Measurements from ENCODE around the gene GP1BB. TPM values are rescaled to one million over a fixed set of nuclear protein-coding genes. Genes with fewer than 3 reads are reported as not detected.

Gene GP1BB
- total RNA-seq, 1 donor from 2014 or later: not detected

DNA sequence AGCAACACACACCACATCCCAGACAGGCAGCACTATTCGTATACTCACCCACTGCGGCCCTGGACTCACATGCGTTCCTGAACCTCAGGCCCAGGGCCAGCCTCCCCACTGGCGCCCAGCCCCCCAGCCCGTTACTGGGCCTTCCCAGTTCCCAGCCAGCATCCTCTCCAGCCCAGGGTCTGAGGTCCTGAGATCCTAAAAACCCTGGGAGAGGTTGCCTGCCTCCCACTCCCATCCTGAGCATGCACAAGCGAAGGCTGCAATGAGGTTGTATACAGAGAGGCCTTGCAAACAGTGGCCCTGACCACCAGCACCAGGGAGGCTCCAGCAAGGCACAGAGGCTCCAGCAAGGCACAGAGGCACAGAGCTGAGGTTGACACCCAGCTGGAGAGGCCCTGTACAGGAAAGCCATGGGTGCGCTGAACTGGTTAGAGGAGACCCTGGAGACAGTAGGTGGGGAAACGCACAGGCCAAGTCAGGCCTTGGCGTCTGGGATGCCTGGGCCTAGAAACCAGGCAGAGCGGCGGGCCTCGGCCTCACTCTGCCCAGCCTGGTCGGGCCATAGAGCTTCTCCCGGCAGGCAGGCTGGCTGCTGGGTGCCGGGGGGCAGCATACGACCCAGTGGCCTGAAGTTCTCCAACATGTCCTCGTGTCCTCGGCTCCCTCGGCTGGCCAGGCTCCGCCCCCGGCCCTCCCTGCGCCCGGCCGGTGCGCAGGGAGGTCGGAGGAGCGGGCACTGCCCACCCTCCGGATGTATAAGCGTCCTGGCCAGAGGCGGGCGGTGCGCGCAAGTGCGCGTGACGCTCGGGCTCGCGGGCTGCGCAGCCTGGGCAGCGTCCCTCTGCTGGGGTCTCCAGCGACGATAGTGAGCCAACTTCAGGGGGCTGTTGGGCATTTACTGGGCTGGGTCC is 34.9 kb downstream of the GP1BB start:
- Histone ChIP-seq H3K36me3 (no peaks in the 10 kb centered on the region), H3K27ac (replicated peaks) (no peak overlapping the region), H3K4me1 (peaks cover 42% of the 10 kb centered on the region), H3K9me3 (replicated peaks) (no peaks in the 10 kb centered on the region), H3K27me3 (ENCODE audit: low read depth) (peaks cover 94% of the 10 kb centered on the region), H3K4me3 (no peak overlapping the region)
- TF ChIP-seq, protein P1, sequence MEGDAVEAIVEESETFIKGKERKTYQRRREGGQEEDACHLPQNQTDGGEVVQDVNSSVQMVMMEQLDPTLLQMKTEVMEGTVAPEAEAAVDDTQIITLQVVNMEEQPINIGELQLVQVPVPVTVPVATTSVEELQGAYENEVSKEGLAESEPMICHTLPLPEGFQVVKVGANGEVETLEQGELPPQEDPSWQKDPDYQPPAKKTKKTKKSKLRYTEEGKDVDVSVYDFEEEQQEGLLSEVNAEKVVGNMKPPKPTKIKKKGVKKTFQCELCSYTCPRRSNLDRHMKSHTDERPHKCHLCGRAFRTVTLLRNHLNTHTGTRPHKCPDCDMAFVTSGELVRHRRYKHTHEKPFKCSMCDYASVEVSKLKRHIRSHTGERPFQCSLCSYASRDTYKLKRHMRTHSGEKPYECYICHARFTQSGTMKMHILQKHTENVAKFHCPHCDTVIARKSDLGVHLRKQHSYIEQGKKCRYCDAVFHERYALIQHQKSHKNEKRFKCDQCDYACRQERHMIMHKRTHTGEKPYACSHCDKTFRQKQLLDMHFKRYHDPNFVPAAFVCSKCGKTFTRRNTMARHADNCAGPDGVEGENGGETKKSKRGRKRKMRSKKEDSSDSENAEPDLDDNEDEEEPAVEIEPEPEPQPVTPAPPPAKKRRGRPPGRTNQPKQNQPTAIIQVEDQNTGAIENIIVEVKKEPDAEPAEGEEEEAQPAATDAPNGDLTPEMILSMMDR (IDR thresholded peaks at IDR 0.05; ENCODE audit: borderline replicate concordance): no peak
- DNase-seq: no peak
- intact Hi-C loops (cut with micrococcal nuclease): no loop called here

DNA sequence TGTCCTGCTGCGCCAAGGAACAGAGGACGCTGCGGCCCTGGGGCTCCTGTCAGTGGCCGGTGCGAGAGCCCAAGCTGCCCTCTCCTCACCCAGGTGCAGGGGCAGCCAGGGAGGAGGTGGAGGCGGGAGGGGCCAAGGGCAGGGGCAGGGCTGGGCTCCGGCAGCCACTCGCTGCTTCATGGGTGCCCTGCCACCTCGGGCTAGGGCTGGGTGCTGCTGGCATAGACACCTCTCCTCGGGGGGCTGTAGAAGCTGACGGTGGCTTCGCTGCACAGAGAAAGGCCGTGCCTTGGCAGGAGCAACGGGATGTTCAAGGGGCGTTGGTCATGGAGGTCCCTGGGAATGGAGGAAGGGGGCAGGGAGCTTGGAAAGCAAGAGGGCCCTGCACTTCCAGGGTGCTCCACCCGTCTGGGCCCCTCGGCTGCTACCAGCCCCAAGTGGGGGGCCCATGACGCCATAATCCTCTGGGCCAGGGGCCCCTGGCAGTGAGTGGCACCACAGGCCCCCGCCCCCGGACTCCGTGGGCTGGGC is 35.6 kb downstream of the GP1BB start:
- Histone ChIP-seq H3K27ac (replicated peaks) (no peak overlapping the region), H3K4me3 (peak overlapping the region; percentile 37), H3K27me3 (ENCODE audit: low read depth) (peaks cover 94% of the 10 kb centered on the region), H3K4me1 (peaks cover 42% of the 10 kb centered on the region), H3K9me3 (replicated peaks) (no peaks in the 10 kb centered on the region), H3K36me3 (no peaks in the 10 kb centered on the region)
- intact Hi-C loops (cut with micrococcal nuclease): no loop called here
- TF ChIP-seq, protein P1 (IDR thresholded peaks at IDR 0.05; ENCODE audit: borderline replicate concordance): no peak
- no peak for DNase-seq

DNA sequence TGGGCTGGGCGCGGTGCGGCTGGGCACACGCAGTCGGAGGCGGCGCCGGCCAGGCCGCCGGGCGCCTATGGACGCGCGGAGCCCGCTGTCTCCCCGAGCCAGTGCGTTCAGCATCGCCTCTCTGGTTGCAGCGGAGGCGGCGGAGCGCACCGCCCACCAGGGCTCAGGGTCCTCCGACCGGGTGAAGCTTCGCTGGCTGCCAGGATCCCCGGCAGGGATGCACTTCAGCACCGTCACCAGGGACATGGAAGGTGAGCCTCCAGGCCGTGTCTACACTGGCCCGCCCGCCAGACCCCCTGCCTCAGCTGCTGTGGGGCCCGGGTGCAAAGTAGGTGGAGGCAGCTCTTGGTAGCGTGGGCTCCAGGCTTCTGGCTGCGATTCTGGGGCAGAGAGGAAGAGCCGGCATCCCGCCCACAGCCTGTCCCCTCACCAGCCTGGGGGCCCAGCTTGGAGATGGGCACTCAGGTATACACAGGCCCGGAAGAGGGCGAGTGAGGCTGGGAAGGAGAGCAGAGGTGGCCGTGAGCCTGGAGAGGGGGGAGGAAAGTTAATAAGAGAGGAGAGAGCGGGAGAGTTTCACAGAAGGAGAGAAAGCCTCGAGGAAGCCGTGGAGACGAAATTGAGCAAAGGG is 36.2 kb downstream of the GP1BB start:
- Histone ChIP-seq H3K4me3 (peak overlapping the region; percentile 37), H3K4me1 (peaks cover 42% of the 10 kb centered on the region), H3K27me3 (ENCODE audit: low read depth) (peaks cover 94% of the 10 kb centered on the region), H3K36me3 (no peaks in the 10 kb centered on the region), H3K27ac (replicated peaks) (no peak overlapping the region), H3K9me3 (replicated peaks) (no peaks in the 10 kb centered on the region)
- no peak for DNase-seq
- TF ChIP-seq, protein P1 (IDR thresholded peaks at IDR 0.05; ENCODE audit: borderline replicate concordance): no peak
- intact Hi-C loops (cut with micrococcal nuclease): no loop called here

DNA sequence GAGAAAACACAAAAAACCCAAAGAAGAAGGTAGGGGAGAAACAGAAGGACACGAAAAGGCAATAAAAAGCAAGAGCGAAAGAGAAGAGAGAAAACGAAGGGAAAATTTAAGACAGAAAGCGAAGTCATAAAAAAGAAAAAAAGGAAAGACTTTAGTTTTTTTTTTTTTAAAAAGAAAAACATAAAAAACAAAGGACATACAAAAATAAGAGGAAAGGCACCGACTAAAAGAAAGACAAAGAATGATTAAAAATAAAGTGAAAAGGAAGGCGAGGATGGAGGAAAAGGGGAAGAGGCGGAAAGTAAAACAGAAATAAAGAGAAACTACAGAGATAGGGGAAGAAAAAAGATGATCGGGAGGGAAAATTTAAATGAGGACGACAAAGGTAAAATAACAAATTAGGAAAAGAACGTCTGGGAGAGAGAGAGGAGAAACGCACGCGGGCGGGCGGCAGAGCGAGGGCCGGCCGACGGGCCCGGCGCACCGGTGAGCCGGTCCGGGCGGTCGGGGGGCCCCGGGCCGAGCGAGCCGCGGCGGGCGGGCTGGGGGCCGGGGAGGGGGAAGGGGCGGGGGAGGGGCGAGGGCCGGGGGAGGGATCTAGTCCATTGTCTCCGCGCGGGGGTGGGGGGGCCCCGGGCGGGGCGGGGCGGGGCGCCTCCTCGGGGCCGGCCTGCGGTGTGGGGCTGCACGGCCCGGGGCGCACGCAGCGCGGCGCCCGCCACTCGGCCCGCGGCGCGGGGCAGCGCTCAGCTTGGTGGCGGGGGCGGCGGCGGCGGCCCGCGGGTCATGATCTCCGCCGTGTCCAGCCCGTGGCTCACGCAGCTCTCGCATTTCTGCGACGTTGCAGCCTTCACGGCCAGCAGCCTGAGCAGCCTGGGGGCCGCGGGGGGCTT is 37.0 kb downstream of the GP1BB start, which contains the start of gene TBX1:
Gene TBX1 (plus strand): TSS at position 721 of the 893 bp plus-strand sequence. CDS start 66 bp downstream, at position 787.
- intact Hi-C loops (cut with micrococcal nuclease): no loop called here
- no peak within 1 kb of the TSS for H3K27ac ChIP-seq (replicated peaks)

More for the DNA sequence above, 37.0 kb downstream of the GP1BB start, which contains the start of gene TBX1:
- peaks cover 39% of the 10 kb centered on the region for H3K4me1 ChIP-seq
- DNase-seq: no peak
- H3K27me3 ChIP-seq (ENCODE audit: low read depth): peaks cover 94% of the 10 kb centered on the region
- no peaks in the 10 kb centered on the region for H3K9me3 ChIP-seq (replicated peaks)
- H3K4me3 ChIP-seq: peak within 1 kb of the TSS; percentile 51
- H3K36me3 ChIP-seq: no peaks in the 10 kb centered on the region
- TF ChIP-seq, protein P1 (IDR thresholded peaks at IDR 0.05; ENCODE audit: borderline replicate concordance): no peak
